Transverse colon (tissue), 3 donors: ENCODE measurements around the gene NUP210.

ENCODE experiments used
- CTCF ChIP-seq, 5 experiments: fragments of 200-600 bp in 3 of 5; fragments of 450-650 bp in 2 of 5; sonication (generic) in 3 of 5; IDR thresholded peaks; 1 replicate in 2 of 5; 2 replicates in 3 of 5; pipeline ENCODE4 v1.5.1; 2016 to 2017; ENCODE audit warnings: antibody characterized with exemption in 5 of 5, inconsistent platforms in 3 of 5, mild to moderate bottlenecking in 2 of 5, moderate library complexity in 1 of 5
- POLR2A ChIP-seq: fragments of 450-650 bp; IDR thresholded peaks from one replicate; pipeline ENCODE4 v1.6.1; 2016; ENCODE audit warnings: antibody characterized with exemption, mild to moderate bottlenecking, moderate library complexity

DNA sequence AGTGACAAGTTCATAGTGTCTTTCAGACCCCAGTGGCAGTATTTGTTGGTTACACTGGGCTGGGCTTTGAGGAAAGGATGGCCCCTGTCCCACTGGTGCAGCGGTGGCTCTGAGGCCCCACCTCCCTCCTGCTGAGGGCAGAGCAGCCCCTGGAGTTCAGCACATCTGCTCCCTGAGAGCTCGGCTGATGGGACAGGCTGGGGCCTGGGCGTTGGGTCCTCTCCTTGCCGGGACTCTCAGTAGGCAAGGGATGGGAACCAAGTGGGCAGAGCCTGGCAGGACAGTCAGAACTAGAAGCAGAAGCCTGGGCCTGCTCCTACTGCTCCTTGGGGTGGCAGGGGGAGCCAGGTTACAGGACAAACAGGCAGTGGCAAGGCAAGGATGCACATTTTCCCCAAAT is 114.5 kb downstream of the NUP210 start:
- TF ChIP-seq POLR2A (no peak), CTCF (IDR thresholded peaks at IDR 0.05) (no peak)
